GM12801 (cell line): ENCODE measurements around the gene CHST3.

Experiments
- CTCF ChIP-seq: IDR thresholded peaks from one replicate; pipeline ENCODE4 v1.5.1; 2011; ENCODE audit warnings: control low read depth; ENCODE audit not compliant: insufficient read length; ENCODE audit errors: extremely low read depth

CHST3 gene

GRCh38 chr10:71965623-71966022 is 1.4 kb downstream of the CHST3 start:
- no peak for TF ChIP-seq CTCF

- TF ChIP-seq CTCF: no peak
Observed at GRCh38 chr10:71966046-71967004, 2.1 kb downstream of the CHST3 start.

GRCh38 chr10:71968553-71969474 is 4.6 kb downstream of the CHST3 start:
- TF ChIP-seq CTCF: no peak

GRCh38 chr10:71969929-71970328 is 5.7 kb downstream of the CHST3 start:
- no peak for TF ChIP-seq CTCF

GRCh38 chr10:71970331-71970730 is 6.1 kb downstream of the CHST3 start:
- no peak for TF ChIP-seq CTCF

- TF ChIP-seq CTCF: no peak
Observed at GRCh38 chr10:71970869-71971268, 6.7 kb downstream of the CHST3 start.

- TF ChIP-seq CTCF: no peak
Observed at GRCh38 chr10:71971311-71971731, 7.1 kb downstream of the CHST3 start.
